GM20000 (cell line): ENCODE measurements around the gene PDGFB.

Experiments
- DNase-seq: peaks from one replicate; pipeline ENCODE4 v3.0.0; 2012; ENCODE audit warnings: low spot score
- TF ChIP-seq, protein P1 (sequence below): IDR thresholded peaks from 2 replicates; pipeline ENCODE4 v1.5.1; 2012; ENCODE audit warnings: mild to moderate bottlenecking, control low read depth; ENCODE audit errors: extremely low read depth, missing control alignments

Gene PDGFB

GRCh38 chr22:39226353-39226752 lies 18.4 kb downstream of the PDGFB start:
- TF ChIP-seq, protein P1, sequence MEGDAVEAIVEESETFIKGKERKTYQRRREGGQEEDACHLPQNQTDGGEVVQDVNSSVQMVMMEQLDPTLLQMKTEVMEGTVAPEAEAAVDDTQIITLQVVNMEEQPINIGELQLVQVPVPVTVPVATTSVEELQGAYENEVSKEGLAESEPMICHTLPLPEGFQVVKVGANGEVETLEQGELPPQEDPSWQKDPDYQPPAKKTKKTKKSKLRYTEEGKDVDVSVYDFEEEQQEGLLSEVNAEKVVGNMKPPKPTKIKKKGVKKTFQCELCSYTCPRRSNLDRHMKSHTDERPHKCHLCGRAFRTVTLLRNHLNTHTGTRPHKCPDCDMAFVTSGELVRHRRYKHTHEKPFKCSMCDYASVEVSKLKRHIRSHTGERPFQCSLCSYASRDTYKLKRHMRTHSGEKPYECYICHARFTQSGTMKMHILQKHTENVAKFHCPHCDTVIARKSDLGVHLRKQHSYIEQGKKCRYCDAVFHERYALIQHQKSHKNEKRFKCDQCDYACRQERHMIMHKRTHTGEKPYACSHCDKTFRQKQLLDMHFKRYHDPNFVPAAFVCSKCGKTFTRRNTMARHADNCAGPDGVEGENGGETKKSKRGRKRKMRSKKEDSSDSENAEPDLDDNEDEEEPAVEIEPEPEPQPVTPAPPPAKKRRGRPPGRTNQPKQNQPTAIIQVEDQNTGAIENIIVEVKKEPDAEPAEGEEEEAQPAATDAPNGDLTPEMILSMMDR: no peak
- no peak for DNase-seq

DNA sequence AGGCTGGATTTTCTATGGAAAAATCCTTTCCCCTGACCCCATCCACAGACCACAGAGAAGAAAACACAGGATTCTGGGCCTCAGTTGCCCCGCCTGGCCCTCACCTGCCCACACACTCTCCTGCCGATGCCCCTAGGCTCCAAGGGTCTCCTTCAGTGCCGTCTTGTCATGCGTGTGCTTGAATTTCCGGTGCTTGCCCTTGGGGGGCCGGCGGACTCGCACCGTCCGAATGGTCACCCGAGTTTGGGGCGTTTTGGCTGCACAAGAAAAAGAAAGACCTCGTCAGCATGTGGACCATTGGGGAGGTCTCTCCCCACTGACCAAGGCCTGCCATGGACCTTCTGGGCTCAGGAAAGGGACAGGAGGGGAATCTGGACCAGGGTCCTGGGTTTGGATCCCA lies 19.2 kb downstream of the PDGFB start:
- TF ChIP-seq, protein P1: no peak
- no peak for DNase-seq

DNA sequence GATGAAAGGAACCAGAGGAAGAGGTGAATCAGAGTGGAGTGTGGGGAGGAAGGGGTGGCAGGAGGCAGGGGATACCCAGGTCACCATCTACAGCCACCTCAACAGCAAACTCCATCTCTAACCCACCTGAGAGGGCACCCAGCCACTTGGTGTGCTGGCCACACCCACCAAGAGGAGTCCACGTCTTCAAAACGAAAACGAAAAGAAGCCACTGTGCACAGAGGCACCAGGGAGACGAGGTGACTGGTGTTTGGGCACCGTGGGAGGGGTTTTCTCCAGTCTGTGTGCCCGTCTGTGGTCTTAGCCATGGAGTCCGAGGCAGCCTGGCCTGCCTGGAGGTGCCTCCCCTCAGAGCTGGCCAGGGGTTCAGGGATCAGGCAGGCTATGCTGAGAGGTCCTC lies 20.2 kb downstream of the PDGFB start:
- DNase-seq: no peak
- TF ChIP-seq, protein P1: no peak

DNA sequence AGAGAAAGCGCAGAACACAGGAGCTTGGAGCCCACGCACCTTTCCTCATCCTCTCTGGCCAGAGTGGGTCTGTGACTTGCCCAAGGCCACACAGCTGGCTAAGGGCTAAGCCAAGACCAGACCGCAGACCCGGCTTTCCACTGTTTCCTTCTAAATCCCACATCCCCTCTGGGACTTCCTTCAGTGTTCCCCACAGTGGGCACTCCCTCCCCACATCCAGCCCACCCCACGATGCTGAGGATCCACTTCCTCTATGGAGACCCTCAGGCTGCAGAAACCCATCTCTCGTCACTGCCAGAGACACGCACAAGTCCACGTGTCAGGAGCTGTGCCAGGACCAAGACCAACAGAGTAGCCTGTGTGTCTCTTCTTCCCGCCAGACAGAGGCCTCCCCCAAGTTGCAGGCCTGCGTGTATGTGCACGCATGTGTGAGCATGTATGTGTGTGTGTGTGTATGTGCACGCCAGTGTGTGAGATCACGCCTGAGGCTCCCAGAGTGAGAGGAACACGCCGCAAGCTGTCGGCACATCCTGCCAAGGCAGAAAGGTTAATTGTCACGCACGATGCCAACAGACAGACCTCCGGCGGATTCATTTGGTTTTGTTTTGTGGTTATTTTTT lies 21.6 kb downstream of the PDGFB start:
- TF ChIP-seq, protein P1: no peak
- no peak for DNase-seq

DNA sequence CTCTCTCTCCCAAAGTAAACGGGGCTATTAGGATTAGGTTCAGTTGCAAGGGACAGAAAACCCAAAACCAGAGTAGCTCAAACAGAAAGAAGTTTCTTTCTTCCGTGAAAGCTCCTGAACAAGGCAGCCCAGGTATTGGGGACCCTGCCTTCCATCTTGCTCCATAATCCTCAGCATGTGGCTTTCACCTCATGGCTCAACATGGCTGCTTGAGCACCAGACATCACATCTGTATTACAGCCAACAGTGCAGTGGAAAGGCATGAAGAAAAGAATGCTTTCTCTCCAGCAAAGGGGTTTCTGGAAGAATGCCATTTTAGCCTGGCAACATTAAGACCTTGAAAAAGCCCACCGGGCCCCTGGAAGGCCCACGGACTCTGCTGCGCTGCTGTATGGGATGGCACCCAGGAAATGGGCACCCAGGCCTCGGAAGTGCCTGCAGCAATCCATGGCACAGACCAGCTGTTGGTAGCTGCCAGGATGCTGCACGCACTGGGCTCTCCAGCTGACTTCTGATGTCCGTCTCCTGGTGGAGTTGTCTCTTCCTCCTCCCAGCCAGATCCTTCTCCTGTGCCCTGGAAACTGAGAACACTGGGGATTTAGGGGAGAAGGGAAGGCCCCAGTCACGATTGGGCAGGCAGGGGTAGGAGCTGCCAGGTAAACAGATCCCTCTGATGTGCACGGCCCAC lies 22.6 kb downstream of the PDGFB start:
- TF ChIP-seq, protein P1: no peak
- no peak for DNase-seq

DNA sequence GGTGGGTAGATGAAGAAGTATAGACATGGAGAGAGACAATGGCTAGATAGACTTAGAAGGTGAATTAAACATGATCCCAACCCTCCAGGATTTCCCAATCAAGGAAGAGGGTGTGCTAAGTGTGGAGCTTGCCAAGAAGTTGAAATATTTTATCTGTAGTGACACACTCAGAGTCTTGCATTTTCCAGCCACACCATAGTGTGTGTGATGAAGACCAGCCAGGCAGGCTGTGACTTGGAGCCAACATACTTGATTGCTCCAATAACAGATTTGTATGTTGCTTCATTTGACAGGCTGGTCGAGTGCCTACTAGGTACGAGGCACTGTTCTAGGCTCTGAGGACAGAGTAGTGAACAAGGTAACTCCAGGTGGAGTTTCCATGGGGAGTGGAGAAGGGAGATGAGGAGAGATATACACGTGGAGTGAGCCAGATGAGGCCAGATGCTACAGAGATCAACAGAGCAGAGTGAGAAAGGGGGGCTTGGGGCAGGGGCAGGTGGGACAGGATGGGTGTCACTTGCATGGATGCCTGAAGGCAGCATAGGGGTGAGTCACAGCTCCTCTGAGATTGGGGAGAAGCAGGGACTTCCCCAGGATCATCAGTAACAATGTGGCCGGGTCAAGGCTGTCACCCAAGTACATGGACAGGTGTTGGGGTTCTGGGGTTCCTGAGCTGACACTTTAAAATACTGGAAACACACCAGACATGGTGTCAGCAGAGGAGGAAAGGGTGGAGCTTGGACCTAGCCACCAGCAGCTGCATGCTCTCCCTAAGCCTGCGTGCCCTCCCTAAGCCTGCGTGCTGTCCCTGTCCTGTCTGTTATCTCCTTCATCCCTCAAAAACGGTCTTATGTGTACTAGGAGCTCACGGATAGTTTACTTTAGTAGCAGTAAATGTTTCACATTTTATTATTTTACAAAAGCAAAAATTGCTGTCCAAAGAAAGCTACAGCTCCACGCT lies 23.6 kb downstream of the PDGFB start:
- TF ChIP-seq, protein P1: no peak

DNA sequence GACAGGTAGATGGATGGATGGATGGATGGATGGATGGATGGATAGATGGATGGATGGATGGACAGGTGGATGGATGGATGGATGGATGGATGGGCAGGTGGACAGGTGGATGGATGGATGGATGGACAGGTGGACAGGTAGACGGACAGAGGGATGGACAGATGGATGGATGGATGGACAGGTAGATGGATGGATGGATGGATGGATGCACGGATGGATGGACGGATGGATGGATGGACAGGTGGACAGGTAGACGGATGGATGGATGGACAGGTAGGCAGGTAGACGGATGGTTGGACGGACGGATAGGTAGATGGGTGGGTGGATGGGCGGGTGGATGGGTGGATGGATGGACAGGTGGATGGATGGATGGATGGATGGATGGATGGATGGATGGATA lies 24.3 kb downstream of the PDGFB start:
- TF ChIP-seq, protein P1: no peak

More for the DNA sequence above, 23.6 kb downstream of the PDGFB start:
- no peak for DNase-seq

More for the DNA sequence above, 24.3 kb downstream of the PDGFB start:
- DNase-seq: no peak
